Keratinocyte (primary cell): Measurements from ENCODE around the gene SDK1. TPM values are rescaled to one million over a fixed set of nuclear protein-coding genes. Genes with fewer than 3 reads are reported as not detected.

Experiments
- DNase-seq: peaks from one replicate; pipeline ENCODE4 v3.0.0-alpha.2; 2011; ENCODE audit warnings: low read depth, missing footprints, low spot score
- FAIRE-seq: peaks from 2 replicates; lab custom pipeline; 2011; peaks lifted over from hg19 to GRCh38; lab: Jason Lieb, UNC
- H2AFZ ChIP-seq: 2 replicates; pipeline ENCODE4 v1.6.0; 2012; ENCODE audit warnings: low read length, control low read depth, inconsistent platforms; ENCODE audit not compliant: control insufficient read depth
- H3K27ac ChIP-seq: 2 replicates; pipeline ENCODE4 v1.5.1; 2011; ENCODE audit warnings: low read length; ENCODE audit not compliant: control insufficient read depth, insufficient read depth
- H3K27me3 ChIP-seq: 3 replicates; pipeline ENCODE4 v1.6.0; 2011; ENCODE audit warnings: low read length; ENCODE audit not compliant: control insufficient read depth, insufficient read depth; ENCODE audit errors: extremely low read depth
- H3K36me3 ChIP-seq, 2 experiments: 2 replicates in 1 of 2; 3 replicates in 1 of 2; pipeline ENCODE4 v1.5.1; 2011; ENCODE audit warnings: low read length in 2 of 2, mild to moderate bottlenecking in 1 of 2; ENCODE audit not compliant: control insufficient read depth in 2 of 2, insufficient read depth in 2 of 2; ENCODE audit errors: extremely low read depth in 1 of 2
- H3K4me1 ChIP-seq: 3 replicates; pipeline ENCODE4 v1.5.1; 2011; ENCODE audit warnings: low read length; ENCODE audit not compliant: control insufficient read depth, insufficient read depth; ENCODE audit errors: extremely low read depth
- H3K4me2 ChIP-seq: 3 replicates; pipeline ENCODE4 v1.6.0; 2011; ENCODE audit warnings: low read depth, low read length; ENCODE audit not compliant: control insufficient read depth, insufficient read depth; ENCODE audit errors: extremely low read depth
- H3K4me3 ChIP-seq, 3 experiments: fragments of 200-600 bp in 1 of 3; sonication (generic) in 1 of 3; 2 replicates in 2 of 3; 3 replicates in 1 of 3; pipeline ENCODE4 v1.5.1; 2011 to 2016; ENCODE audit warnings: low read length in 3 of 3, mild to moderate bottlenecking in 3 of 3, control low read depth in 2 of 3, inconsistent platforms in 1 of 3, low read depth in 1 of 3, mixed read lengths in 1 of 3, mixed run types in 1 of 3, moderate library complexity in 1 of 3; ENCODE audit not compliant: control insufficient read depth in 2 of 3, insufficient read depth in 2 of 3; ENCODE audit errors: extremely low read depth in 1 of 3
- H3K79me2 ChIP-seq: 2 replicates; pipeline ENCODE4 v1.6.0; 2012; ENCODE audit warnings: low read length; ENCODE audit not compliant: control insufficient read depth, insufficient read depth
- H3K9ac ChIP-seq: 3 replicates; pipeline ENCODE4 v1.6.0; 2011; ENCODE audit warnings: low read length; ENCODE audit not compliant: control insufficient read depth, insufficient read depth; ENCODE audit errors: extremely low read depth
- H3K9me1 ChIP-seq: 3 replicates; pipeline ENCODE4 v1.6.0; 2011; ENCODE audit warnings: low read length; ENCODE audit not compliant: control insufficient read depth, insufficient read depth; ENCODE audit errors: extremely low read depth
- H3K9me3 ChIP-seq: 2 replicates; pipeline ENCODE4 v1.5.1; 2012; ENCODE audit warnings: low read depth, low read length; ENCODE audit not compliant: control insufficient read depth
- H4K20me1 ChIP-seq: 3 replicates; pipeline ENCODE4 v1.6.0; 2011; ENCODE audit warnings: low read length; ENCODE audit not compliant: control insufficient read depth, insufficient read depth; ENCODE audit errors: extremely low read depth
- CTCF ChIP-seq, 3 experiments: IDR thresholded peaks in 1 of 3; conservative IDR thresholded peaks in 1 of 3; optimal IDR thresholded peaks in 1 of 3; 2 replicates in 2 of 3; 3 replicates in 1 of 3; pipeline versions ENCODE3 to v1.5.1; 2011; ENCODE audit warnings: low read length in 3 of 3, mild to moderate bottlenecking in 3 of 3, moderate library complexity in 2 of 3, control low read depth in 1 of 3, inconsistent platforms in 1 of 3; ENCODE audit not compliant: insufficient read depth in 2 of 3; ENCODE audit errors: extremely low read depth in 1 of 3
- EZH2 ChIP-seq: IDR thresholded peaks from one replicate; pipeline ENCODE4 v1.6.1; 2012; ENCODE audit warnings: inconsistent platforms, mild to moderate bottlenecking, low read length, moderate library complexity
- dilution Hi-C: fragments of 300-500 bp; cut with MboI; formaldehyde crosslinking; loops from one replicate; pipeline ENCODE4 v1.7.0; 2020; ENCODE audit warnings: low sequenced_read_pairs; ENCODE audit not compliant: extremely low pct_ligation_motif_present
- polyA plus RNA-seq, 5 experiments: library from polyadenylated mRNA; depleted of rRNA in 3 of 5; stranded (reverse) in 3 of 5; stranded (forward) in 1 of 5; unstranded in 1 of 5; fragments of >200 nt; gene quantifications; 1 replicate in 1 of 5; 2 replicates in 3 of 5; 3 replicates in 1 of 5; pipeline versions ENCODE4 v1.2.1 to v1.2.3, GENCODE V29; 2011 to 2012; ENCODE audit warnings: missing spikeins in 2 of 5, low read depth in 1 of 5, low replicate concordance in 1 of 5

SDK1 gene
- polyA plus RNA-seq, 1 donor (not counting 4 experiments of a cell fraction or from before 2014, with no cell fraction given), result 0.66 TPM

GRCh38 chr7:3254718-3255117 lies 46.3 kb upstream of the SDK1 start:
- no peaks in the 10 kb centered on the region for H3K79me2 ChIP-seq
- H2AFZ ChIP-seq, result no peak overlapping the region
- no peaks in the 10 kb centered on the region for H3K4me1 ChIP-seq
- TF ChIP-seq EZH2, result no peak
- TF ChIP-seq CTCF (optimal IDR thresholded peaks at IDR 0.05 in 1 of 3, IDR thresholded peaks at IDR 0.05 in 1 of 3, conservative IDR thresholded peaks at IDR 0.05 in 1 of 3; ENCODE audit: extremely low read depth in 1 of 3, insufficient read depth in 2 of 3, low read length in 3 of 3), result no peak
- H3K36me3 ChIP-seq, result no peaks in the 10 kb centered on the region
- H3K4me2 ChIP-seq, result no peak overlapping the region
- no peaks in the 10 kb centered on the region for H3K9me1 ChIP-seq
- FAIRE-seq (no peak), DNase-seq (no peak)
- H3K4me3 ChIP-seq, result no peak overlapping the region
- no peaks in the 10 kb centered on the region for H4K20me1 ChIP-seq
- no peak overlapping the region for H3K27ac ChIP-seq
- H3K9ac ChIP-seq, result no peak overlapping the region
- no peaks in the 10 kb centered on the region for H3K27me3 ChIP-seq
- H3K9me3 ChIP-seq, result no peaks in the 10 kb centered on the region
- dilution Hi-C loops, result no loop called here

GRCh38 chr7:3259711-3260400 lies 41.2 kb upstream of the SDK1 start:
- no peak overlapping the region for H3K27ac ChIP-seq
- peak overlapping the region in 2 of 3 experiments; percentile 9 to 55 for H3K4me3 ChIP-seq
- H3K9ac ChIP-seq, result no peak overlapping the region
- no peaks in the 10 kb centered on the region for H3K9me1 ChIP-seq
- peak overlapping the region; percentile 60 for H3K4me2 ChIP-seq
- H3K27me3 ChIP-seq, result no peaks in the 10 kb centered on the region
- DNase-seq (no peak), FAIRE-seq (no peak)
- H4K20me1 ChIP-seq, result no peaks in the 10 kb centered on the region
- no peaks in the 10 kb centered on the region for H3K79me2 ChIP-seq
- H2AFZ ChIP-seq, result peak overlapping the region; percentile 78
- dilution Hi-C loops, result no loop called here
- no peaks in the 10 kb centered on the region for H3K4me1 ChIP-seq
- no peaks in the 10 kb centered on the region for H3K9me3 ChIP-seq
- no peak for TF ChIP-seq CTCF (optimal IDR thresholded peaks at IDR 0.05 in 1 of 3, IDR thresholded peaks at IDR 0.05 in 1 of 3, conservative IDR thresholded peaks at IDR 0.05 in 1 of 3; ENCODE audit: extremely low read depth in 1 of 3, insufficient read depth in 2 of 3, low read length in 3 of 3)
- no peak for TF ChIP-seq EZH2
- no peaks in the 10 kb centered on the region for H3K36me3 ChIP-seq
